Measurements from ENCODE around the gene SLC26A11. TPM values are rescaled to one million over a fixed set of nuclear protein-coding genes. Genes with fewer than 3 reads are reported as not detected.

The SLC26A11 gene
- total RNA-seq, result 35.9 TPM

DNA sequence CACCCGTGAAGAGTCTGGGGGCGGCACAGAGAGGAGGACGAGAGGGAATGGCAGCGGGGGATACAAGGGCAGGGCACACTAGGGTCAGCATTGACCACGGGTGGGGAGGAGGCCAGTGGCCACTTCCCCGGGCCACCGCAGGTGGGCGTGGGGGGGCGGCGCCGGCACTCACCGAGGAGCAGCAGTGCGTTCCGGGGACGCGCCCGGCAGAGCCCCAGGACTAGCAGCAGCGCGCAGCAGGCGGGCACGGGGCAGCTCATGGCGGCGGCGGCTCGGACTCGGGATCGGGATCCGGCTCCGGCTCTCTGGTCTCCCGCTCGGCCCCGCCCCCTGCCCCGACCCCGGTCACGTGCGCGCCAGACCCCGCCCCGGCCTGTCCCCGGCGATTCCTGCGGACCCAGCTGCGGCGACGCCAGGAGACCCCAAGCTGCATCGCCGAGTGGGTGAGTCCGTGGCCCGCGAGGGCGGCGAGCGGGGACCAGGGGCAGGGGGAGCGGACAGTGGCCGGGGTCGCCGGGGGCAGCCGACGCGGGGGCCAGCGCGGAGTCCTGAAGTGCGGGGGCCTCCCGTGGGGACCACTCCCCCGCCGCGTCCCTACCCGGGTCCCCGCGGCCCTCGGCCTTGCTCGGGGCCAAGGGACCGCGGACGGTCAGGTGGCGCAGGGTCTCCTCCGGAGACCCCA lies at the start of gene SLC26A11, which contains the start of gene SGSH:
TSS of gene SLC26A11 (plus strand) at position 374 of the 682 bp plus-strand sequence. CDS start 1,134 bp downstream, outside the sequence.
TSS of gene SGSH (minus strand) at position 280 of the 682 bp plus-strand sequence. CDS start at position 260, 20 bp downstream.
- DNase-seq (ENCODE audit: low spot score) (peak; percentile 89), ATAC-seq (peak; percentile 81)
- intact Hi-C loops (cut with DNase I), result no loop called here

DNA sequence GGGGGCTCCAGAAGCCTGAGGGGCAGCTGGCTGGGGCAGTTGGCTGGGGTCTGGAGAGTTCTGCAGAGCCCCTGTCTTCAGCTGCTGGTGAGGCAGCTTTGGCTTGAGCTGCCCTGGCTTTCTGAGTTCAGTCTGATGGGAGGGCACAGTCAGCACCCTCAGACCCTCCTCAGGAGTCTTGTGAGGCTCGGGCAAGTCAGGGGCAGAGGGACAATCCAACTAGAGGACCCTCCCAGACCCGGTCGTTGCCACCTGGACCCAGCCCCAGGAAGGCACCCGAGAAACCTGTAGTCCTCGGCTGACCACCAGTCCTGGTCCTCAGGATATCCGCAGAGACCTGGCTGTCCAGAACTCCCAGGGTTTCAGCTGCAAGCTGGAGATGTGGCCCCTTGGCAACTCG lies 48.5 kb upstream of the SLC26A11 start:
- no peak for ATAC-seq
- no peak for DNase-seq (ENCODE audit: low spot score)
- intact Hi-C loops (cut with DNase I), result no loop called here

DNA sequence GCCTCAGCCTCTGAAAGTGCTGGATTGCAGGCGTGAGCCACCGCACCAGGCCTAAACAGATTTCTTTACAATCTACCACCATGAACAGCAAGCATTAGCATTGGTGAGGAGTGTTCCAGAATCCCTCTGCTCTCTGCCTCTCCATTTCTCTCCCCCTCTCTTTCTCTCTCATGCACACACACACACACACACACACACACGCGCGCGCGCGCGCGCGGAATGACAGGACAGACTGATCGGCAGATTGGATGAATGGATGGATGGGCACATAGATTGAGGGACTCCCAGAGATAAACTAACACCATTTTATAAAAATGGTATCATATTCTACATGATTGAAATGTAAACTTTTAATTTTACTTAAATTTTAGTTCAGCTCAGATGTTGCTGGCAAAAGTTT lies 47.1 kb upstream of the SLC26A11 start:
- intact Hi-C loops (cut with DNase I), result no loop called here
- ATAC-seq (no peak), DNase-seq (ENCODE audit: low spot score) (no peak)

DNA sequence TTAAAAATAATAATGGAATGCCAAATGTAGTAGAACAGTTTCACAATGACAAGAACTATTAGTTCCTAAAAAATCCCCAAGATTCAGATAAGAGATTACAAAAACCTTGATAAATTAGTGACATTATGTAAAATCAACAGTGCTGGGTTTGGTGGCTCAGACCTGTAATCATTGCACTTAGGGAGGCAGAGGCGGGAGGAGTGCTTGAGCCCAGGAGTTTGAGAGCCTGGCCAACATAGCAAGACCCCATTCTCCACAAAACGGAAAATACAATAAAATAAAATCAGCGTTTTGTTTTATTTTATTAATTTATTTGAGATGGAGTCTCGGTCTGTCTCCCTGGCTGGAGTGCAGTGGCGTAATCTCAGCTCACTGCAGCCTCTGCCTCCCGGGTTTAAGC lies 46.3 kb upstream of the SLC26A11 start:
- intact Hi-C loops (cut with DNase I), result no loop called here
- DNase-seq (ENCODE audit: low spot score) (no peak), ATAC-seq (no peak)

DNA sequence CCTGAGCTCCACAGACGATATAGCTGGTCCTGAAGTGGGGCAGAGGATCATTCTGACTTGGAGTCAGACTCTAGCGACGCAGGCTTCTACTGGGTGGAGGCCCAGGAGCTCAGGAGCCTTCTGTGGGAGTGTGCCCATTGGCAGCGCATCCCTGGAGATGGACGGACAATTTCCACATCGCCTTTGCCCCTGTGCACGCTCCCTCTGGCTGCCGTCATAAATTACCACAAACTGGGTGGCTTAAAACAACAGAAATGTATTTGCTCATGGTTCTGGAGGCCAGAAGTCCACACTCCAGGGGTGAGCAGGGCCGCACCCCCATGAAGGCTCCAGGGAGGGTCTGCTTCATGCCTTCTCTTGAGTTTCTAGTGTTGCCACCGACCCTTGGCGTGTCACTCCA lies 43.5 kb upstream of the SLC26A11 start:
- ATAC-seq, result no peak
- intact Hi-C loops (cut with DNase I), result no loop called here
- DNase-seq (ENCODE audit: low spot score), result no peak

DNA sequence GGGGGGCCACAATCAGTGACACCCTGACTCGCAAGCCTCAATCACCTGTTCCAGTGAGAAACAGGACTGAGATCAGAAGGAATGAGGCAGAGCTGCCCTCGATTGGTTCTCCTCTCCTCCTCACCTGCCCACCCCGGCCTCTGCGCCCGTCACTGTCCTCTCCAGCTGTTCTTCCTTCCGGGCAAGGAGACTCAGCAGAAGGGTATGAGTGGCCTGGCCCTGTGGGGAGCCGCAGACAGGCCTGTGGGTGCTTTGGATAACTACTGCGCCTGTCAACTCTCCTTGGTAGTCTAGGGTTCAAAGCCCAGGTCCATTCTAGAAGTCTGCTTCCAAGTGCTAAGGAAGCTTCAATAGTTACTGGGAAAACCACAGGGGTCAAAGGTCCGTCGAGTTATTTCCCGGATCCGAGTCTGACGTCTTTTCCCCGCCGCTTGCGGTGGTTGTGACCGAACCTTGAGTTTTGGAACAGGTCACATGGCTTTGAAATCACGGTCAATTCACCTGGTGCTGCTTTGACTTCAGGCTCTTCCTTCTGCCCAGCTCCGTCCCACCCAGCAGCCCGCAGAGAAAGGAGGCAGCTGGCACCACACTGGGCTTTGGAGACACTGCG lies 42.1 kb upstream of the SLC26A11 start:
- no peak for DNase-seq (ENCODE audit: low spot score)
- intact Hi-C loops (cut with DNase I), result no loop called here

DNA sequence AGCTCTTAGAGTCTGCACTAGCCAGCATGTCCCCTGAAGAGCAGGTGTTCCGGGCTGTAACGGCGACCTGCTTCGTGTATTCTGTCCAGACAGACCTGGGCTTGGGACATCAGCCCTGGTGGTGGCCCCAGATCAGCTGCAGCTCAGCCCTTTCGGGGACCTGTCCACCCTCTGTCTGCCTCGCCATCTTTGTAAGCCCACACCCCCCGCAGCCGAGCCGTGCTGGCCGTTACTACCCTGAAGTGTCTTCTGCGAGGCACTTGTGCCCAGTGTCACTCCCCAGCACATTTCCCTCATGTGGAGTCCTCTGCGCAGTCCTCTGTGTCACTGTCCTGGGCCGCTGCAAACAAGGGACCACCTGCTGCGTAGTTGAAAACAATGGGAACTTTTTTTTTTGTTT lies 40.0 kb upstream of the SLC26A11 start:
- intact Hi-C loops (cut with DNase I), result no loop called here
- ATAC-seq (no peak), DNase-seq (ENCODE audit: low spot score) (no peak)

More for the DNA sequence above, 42.1 kb upstream of the SLC26A11 start:
- no peak for ATAC-seq

DNA sequence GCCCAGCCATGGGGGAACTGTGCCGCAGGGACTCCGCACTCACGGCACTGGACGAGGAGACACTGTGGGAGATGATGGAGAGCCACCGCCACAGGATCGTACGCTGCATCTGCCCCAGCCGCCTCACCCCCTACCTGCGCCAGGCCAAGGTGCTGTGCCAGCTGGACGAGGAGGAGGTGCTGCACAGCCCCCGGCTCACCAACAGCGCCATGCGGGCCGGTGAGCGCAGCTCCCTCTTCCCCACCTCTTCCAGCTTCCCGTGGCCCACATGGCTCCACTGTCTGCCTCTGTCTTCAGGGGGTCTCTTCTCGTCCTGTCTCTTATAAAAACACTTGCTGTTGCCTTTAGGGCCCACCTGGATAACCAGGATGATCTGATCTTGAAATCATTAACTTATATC lies 38.8 kb upstream of the SLC26A11 start:
- ATAC-seq (no peak), DNase-seq (ENCODE audit: low spot score) (no peak)
- intact Hi-C loops (cut with DNase I), result no loop called here

DNA sequence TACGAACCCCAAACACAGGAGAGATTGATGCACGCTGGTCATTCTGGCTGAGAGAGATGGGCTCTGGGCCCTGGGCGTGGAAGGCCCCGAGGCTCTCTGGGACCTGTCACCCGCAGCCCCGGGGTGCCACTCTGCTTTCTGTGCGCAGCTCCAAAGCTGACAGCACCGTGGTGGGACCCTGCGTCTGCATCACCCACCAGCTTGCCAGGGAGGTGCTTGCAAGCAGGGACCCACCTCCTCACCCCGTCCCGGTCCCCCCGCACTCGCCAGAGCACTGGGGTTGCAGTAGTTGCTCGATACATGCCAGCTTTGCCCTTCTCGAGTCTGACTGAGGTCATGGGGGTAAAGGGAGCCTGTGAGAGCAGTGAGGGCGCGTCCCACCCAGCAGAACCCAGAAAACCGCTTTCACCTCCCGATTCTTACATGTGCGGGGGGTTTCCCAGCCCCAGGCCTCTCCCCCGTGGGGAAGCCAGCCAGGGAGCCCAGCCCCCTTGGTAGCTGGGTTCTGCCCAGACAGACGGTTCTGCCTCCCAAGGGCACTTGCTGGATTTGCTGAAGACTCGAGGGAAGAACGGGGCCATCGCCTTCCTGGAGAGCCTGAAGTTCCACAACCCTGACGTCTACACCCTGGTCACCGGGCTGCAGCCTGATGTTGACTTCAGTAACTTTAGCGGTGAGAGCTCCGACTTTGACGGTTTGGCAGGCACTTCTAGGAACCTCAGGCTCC lies 37.9 kb upstream of the SLC26A11 start:
- DNase-seq (ENCODE audit: low spot score) (no peak), ATAC-seq (no peak)
- intact Hi-C loops (cut with DNase I), result no loop called here

DNA sequence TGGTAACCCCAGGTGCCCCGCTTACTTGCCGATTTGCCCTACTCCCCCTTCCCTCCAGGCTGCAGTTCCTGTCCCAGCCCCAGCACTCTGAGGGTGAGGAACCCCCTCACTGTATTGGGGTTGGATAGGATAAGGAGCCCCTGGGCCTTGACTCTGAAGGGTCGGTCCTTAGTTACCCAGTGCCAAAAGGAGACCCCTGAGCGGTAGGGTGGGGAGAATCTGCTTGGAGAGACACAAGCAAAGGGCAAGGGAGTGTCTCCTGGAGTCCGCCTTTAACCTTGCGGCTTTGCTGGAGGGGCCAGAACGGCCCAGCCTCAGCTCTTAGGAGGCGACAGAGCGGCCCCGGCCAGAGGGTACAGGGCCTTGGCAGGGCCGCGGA lies 37.4 kb upstream of the SLC26A11 start:
- ATAC-seq, result no peak
- intact Hi-C loops (cut with DNase I), result no loop called here
- DNase-seq (ENCODE audit: low spot score), result no peak

DNA sequence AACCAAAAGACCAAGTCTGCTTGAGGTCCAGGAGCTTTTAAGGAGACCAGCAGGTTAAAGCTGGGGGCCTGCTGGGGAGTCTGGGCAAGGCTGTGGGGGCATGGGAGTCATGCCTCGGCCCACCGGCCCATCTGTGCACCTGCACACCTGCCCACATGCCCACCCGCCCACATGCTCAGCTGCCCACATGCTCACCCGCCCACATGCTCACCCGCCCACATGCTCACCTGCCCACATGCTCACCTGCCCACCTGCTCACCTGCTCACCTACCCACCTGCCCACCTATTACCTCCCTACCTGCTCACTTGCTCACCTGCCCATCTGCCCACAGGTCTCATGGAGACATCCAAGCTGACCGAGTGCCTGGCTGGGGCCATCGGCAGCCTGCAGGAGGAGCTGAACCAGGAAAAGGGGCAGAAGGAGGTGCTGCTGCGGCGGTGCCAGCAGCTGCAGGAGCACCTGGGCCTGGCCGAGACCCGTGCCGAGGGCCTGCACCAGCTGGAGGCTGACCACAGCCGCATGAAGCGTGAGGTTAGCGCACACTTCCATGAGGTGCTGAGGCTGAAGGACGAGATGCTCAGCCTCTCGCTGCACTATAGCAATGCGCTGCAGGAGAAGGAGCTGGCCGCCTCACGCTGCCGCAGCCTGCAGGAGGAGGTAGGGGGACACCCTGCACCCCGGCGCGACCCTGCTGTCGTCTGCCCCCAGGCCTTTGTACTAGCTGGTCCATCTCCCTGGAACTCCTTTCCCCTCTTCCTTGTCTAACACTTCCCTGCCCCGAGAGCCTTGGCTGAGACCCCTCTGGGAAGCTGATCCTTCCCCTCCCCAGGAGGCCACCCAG lies 36.4 kb upstream of the SLC26A11 start:
- intact Hi-C loops (cut with DNase I), result no loop called here
- no peak for DNase-seq (ENCODE audit: low spot score)
- ATAC-seq, result no peak

DNA sequence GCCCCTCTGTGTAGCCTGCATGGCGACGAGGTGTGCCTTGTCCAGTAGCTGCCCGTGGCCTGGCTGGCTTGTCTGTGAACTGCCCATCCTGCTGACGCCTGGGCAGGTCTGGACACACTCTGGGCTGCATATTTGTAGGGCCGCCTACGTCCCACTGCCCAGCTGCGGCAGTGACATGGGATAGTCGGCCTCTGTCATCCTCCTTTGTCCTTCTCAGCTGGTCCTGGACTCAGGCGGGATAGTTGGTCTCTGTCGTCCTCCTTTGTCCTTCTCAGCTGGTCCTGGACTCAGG lies 35.9 kb upstream of the SLC26A11 start:
- no peak for ATAC-seq
- DNase-seq (ENCODE audit: low spot score), result no peak
- intact Hi-C loops (cut with DNase I), result no loop called here

DNA sequence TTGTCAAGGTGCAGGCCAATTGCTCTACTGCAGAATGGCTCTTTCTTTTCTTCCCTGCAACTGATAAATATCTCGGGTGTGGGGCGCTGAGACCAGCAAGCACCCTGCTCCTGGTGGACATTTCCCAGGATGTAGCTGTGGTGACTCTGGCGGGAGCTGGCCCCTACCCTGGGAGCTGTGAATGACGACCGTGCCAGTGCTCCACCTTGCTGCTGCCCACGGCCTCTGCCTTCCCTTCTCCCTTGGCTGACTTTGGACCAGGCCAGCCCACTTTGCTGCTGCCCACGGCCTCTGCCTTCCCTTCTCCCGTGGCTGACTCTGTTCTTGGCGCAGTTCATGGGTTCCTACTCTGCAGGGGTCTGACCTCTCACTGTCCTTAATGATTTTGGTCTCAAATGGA lies 34.3 kb upstream of the SLC26A11 start:
- DNase-seq (ENCODE audit: low spot score) (no peak), ATAC-seq (no peak)
- intact Hi-C loops (cut with DNase I), result no loop called here

DNA sequence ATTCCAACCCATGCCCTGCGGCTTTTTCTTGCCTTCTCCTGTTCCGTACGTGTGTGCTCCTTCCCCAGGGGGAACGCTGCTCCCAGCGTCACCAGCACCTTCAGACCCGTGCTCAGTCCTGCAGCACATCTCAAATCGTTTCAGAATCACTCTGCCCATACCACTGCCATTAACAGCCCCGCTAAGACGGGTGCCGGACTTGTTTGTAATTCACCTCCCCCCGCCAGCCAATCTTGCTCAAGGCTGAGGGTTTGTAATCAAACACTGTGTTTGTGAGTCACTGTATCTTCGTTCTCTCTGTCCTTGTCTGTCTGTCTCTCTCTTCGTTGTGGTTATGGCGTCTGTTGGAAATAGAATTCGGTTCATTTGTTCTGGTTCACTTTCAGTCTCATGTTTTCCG lies 33.1 kb upstream of the SLC26A11 start:
- ATAC-seq (no peak), DNase-seq (ENCODE audit: low spot score) (no peak)
- intact Hi-C loops (cut with DNase I), result no loop called here

DNA sequence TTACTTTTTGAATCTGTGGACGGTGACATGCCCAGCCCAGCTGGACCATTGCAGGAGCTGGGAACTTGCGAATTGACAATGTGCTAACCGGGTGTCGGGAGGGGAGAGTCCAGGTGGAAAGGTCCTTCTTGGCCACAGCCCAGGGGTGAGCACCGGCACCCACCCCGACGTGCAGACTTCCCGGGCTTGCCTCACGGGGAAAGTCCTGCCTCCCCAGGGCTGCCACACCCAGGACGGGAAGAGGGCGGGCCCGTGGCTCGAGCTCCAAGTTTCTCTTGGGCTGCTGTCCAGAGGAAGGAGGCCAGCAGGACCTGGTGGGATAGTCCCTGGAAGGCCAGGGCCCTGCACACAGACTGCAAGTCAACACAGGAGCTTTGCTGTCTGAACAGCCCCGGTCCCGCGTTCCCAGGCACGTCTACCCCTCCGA lies 32.7 kb upstream of the SLC26A11 start:
- ATAC-seq (peak; percentile 71), DNase-seq (ENCODE audit: low spot score) (peak; percentile 71)
- intact Hi-C loops (cut with DNase I), result no loop called here

DNA sequence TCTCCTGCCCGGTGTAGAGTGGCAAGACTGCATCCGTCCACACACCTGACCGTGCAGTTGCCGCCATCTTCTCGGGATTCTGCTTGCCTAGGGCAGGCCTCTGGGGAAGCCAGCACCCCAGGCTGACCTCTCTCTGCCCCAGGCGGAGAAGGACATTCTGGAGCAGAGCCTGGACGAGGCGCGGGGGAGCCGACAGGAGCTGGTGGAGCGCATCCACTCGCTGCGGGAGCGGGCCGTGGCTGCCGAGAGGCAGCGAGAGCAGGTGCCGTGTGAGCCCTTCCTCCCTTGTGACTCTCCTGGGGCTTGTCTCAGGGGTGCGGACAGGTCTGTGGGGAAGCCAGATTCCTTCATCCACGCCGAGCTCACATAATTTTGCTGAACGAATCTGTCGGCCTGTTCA lies 30.6 kb upstream of the SLC26A11 start:
- intact Hi-C loops (cut with DNase I), result no loop called here
- DNase-seq (ENCODE audit: low spot score) (no peak), ATAC-seq (no peak)

DNA sequence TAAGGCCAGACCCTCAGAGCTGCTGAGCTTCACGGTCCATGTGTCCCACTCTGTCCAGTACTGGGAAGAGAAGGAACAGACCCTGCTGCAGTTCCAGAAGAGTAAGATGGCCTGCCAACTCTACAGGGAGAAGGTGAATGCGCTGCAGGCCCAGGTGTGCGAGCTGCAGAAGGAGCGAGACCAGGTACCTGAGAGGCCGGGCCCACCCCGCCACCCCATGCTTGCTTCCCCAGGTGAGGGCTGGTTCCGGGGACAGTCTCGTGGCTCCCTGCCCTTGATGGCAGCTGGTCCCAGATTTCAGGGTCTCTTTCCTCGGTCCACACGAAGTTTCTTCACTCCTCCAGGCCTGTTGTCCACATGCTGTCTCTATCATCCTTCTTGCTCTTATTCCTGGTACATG lies 29.5 kb upstream of the SLC26A11 start:
- ATAC-seq (no peak), DNase-seq (ENCODE audit: low spot score) (no peak)
- intact Hi-C loops (cut with DNase I), result no loop called here

DNA sequence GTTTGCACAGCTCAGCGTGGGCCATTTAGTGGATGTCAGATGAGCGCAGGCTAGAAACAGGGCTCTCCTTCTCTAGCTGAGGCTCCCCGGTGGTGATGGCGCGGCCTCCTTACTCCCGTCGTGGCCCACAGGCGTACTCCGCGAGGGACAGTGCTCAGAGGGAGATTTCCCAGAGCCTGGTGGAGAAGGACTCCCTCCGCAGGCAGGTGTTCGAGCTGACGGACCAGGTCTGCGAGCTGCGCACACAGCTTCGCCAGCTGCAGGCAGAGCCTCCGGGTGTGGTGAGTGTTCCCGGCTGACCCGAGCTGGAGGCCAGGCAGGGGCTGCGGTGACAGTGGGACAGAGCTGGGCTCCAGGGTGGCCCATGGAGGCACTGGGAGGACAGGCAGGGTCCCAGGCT lies 29.0 kb upstream of the SLC26A11 start:
- DNase-seq (ENCODE audit: low spot score), result no peak
- intact Hi-C loops (cut with DNase I), result no loop called here
- no peak for ATAC-seq

DNA sequence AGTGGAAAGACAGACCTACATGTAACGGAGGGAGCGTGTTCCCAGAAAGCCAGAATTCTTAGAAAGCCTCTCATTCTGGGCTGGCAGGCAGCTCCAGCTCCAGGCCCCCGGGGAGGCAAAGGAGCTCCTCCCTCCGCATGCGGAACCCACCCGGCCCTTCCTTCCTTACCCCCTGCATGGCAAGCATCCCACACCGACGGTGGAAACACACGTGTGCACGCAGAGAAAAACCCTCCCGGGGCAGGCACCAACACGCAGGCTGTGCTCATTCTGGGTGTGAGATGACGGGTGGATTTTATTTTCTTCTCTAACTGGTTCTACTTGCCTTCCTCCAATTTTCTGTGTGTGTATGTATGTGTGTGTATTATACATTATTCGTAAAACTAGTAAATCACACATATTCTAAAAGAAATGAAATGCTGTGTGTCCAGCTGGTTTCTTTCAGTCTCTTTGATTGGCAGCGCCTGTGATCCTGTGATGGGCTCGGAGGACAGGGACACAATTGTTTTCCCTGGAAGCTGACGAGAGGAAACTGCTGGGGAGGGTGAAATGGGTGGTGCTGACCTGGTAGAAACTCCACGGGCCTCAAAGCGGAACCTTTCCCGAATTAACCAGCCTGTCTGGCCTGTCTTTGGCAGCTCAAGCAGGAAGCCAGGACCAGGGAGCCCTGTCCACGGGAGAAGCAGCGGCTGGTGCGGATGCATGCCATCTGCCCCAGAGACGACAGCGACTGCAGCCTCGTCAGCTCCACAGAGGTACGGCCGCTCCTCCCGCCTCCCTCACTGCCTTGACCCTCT lies 28.2 kb upstream of the SLC26A11 start:
- intact Hi-C loops (cut with DNase I), result no loop called here
- ATAC-seq, result peak; percentile 31
- no peak for DNase-seq (ENCODE audit: low spot score)

All from sciatic nerve (tissue), 2 donors.